ENCODE results near the gene MEOX2.
A peak's percentile ranks its signal among the peaks of the same experiment; 100 is the strongest.

The MEOX2 gene

DNA sequence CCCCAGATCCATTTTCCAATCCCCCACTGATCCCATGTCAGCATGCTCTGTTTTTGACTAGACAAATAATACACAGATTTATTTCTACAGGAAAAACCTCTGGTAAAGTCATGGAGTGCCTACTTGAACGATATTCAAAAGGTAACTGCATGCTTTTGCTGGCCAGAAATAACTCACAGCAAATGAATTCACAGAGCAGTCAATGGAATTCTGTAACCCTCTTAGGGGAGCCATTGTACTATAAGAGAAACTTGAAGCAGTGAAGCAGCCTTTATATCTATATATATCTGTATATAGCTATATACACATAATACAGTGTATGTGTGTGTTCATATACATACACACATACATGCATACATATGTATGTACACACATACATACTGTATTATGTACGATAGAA lies 29.0 kb upstream of the MEOX2 start:
- no peak overlapping the region for H3K4me3 ChIP-seq (replicated peaks in 1 of 2; ENCODE audit: low read depth in 2 of 2, low read length in 2 of 2)
- TF ChIP-seq CTCF (IDR thresholded peaks at IDR 0.05; ENCODE audit: low read depth, low read length) = no peak

DNA sequence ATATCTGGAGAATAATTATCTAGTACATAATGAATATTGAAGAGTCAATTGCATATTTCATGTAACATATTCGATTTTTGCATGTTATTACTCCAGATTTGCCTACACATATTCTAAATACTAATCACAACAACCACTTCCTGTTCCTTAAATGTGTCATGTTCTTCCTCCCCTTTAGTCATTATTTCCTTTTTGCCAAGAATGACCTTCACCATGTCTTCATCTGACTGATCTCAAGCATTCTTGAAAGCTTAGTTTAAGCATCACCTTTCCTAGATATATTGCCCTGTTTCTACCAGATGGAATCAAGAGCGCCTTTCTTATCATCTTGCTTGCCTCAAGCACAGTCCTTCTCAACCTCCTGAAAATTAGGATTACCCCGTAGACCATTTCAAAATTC lies 23.5 kb upstream of the MEOX2 start:
- DNase-seq (ENCODE audit: low read depth in 2 of 2) = peak in 1 of 2 donors; percentile 73
- no peak overlapping the region for H3K4me3 ChIP-seq (replicated peaks in 1 of 2; ENCODE audit: low read depth in 2 of 2, low read length in 2 of 2)
- no peak for TF ChIP-seq CTCF (IDR thresholded peaks at IDR 0.05; ENCODE audit: low read depth, low read length)

More for the DNA sequence above, 29.0 kb upstream of the MEOX2 start:
- no peak for DNase-seq (ENCODE audit: low read depth in 2 of 2)

GRCh38 chr7:15707570-15707969 lies 21.1 kb upstream of the MEOX2 start:
- no peak for DNase-seq (ENCODE audit: low read depth in 2 of 2)
- no peak for TF ChIP-seq CTCF (IDR thresholded peaks at IDR 0.05; ENCODE audit: low read depth, low read length)
- H3K4me3 ChIP-seq (replicated peaks in 1 of 2; ENCODE audit: low read depth in 2 of 2, low read length in 2 of 2) = no peak overlapping the region

DNA sequence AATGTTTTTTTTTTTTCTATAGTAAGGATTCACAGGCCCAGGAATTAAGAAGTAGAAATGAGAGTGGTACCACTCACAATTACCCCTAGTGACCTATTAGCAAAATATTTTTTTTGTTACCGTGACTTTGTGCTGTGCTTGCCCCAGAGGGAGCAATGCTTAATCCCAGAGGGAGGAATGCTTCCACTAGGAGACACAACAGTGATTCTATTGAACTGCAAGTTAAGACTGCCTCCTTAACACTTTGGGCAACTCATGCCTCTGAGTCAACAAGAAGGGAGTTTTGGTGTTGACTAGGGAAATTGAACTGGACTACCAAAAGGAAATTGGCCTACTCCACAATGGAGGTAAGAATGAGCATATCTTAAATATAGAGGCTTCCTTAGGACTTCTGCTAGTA lies 17.2 kb upstream of the MEOX2 start:
- DNase-seq (ENCODE audit: low read depth in 2 of 2) = no peak
- no peak overlapping the region for H3K4me3 ChIP-seq (replicated peaks in 1 of 2; ENCODE audit: low read depth in 2 of 2, low read length in 2 of 2)
- TF ChIP-seq CTCF (IDR thresholded peaks at IDR 0.05; ENCODE audit: low read depth, low read length) = no peak

- no peak overlapping the region for H3K4me3 ChIP-seq (replicated peaks in 1 of 2; ENCODE audit: low read depth in 2 of 2, low read length in 2 of 2)
- no peak for TF ChIP-seq CTCF (IDR thresholded peaks at IDR 0.05; ENCODE audit: low read depth, low read length)
- DNase-seq (ENCODE audit: low read depth in 2 of 2) = no peak
Observed at GRCh38 chr7:15692501-15693020, 6.1 kb upstream of the MEOX2 start.

GRCh38 chr7:15688911-15689310 lies 2.4 kb upstream of the MEOX2 start:
- TF ChIP-seq CTCF (IDR thresholded peaks at IDR 0.05; ENCODE audit: low read depth, low read length) = no peak
- DNase-seq (ENCODE audit: low read depth in 2 of 2) = peak in 1 of 2 donors; percentile 48
- peak overlapping the region in 1 of 2 donors; percentile 71 for H3K4me3 ChIP-seq (replicated peaks in 1 of 2; ENCODE audit: low read depth in 2 of 2, low read length in 2 of 2)

- H3K4me3 ChIP-seq (replicated peaks in 1 of 2; ENCODE audit: low read depth in 2 of 2, low read length in 2 of 2) = peak overlapping the region in 1 of 2 donors; percentile 71
- peak in 1 of 2 donors; percentile 40 for DNase-seq (ENCODE audit: low read depth in 2 of 2)
- no peak for TF ChIP-seq CTCF (IDR thresholded peaks at IDR 0.05; ENCODE audit: low read depth, low read length)
Observed at GRCh38 chr7:15688279-15688626, 1.8 kb upstream of the MEOX2 start.

All from cardiac fibroblast (primary cell).